Measurements from ENCODE around the gene ATG16L1.

The ATG16L1 gene

DNA sequence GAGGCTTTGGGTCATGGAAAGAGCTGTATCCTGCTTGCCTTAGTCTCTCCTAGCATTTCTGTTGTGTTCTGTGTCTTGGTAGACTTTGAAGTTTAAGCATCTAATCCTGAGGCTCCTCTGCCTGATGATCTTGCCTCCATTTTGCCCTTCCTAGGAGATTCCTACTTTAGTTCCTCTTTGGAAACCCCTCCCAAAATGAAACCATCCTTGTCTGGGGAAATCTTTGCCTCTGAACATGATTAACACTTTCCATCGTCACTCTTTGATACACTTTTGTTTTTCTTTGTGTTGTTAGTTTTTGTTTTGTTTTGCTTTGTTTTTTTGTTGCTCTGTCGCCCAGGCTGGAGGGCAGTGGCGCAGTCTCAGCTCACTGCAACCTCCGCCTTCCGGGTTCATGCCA is 9.2 kb downstream of the ATG16L1 start:
- no peak for DNase-seq (ENCODE audit: low read depth in 3 of 3)

DNA sequence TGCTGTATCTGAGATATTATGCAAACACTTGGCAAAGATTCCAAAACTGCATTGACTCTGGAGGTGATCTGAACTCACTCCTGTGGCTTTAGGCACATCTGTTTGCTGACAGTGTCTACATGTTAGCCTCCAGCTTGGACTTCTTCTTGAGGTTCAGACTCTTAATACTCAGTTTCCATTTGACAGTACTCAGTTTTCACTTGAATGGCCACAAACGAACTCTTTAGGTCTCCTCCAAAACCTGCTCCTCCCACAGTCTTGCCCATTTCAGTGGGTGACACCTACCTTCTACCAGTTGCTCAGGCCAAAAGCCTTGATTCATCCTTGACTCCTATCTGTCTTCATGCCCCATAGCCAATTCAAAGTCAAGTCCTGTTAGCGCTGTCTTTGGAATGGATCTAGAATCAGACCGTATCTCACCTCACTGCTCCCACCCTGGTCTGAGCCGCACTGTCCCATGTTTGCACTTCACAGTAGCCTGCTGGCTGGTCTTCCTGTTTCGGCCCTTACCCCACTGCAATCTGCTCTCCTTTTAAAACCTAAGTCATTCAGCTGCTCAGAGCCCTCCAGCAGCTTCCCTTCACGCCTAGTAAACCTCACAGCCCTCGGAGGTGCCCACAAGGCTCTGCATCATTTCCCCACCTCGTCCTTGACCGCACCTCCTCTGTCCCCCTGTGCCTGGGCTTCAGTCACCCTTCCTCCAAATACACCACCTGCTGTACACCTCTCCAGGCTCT is 10.5 kb downstream of the ATG16L1 start:
- DNase-seq (ENCODE audit: low read depth in 3 of 3) = no peak

DNA sequence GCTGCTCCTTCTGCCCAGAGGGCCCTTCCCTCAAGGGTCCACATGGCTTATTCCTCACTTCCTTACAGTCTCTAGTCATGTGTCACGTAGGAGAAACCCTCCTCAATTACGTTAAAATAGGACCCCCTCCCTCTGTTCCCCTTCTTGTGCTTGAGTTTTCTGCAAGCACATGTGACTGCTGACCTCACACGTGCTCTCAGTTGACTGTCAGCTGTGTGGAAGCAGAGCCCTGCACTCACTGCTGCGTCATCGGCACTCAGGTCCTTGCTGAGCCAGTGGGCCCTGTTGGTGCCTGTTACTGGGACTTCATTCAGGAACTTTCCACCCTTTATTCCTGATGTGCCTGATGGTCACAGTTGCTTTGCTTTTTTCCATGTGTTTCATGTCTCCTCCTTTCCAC is 11.1 kb downstream of the ATG16L1 start:
- no peak for DNase-seq (ENCODE audit: low read depth in 3 of 3)

DNA sequence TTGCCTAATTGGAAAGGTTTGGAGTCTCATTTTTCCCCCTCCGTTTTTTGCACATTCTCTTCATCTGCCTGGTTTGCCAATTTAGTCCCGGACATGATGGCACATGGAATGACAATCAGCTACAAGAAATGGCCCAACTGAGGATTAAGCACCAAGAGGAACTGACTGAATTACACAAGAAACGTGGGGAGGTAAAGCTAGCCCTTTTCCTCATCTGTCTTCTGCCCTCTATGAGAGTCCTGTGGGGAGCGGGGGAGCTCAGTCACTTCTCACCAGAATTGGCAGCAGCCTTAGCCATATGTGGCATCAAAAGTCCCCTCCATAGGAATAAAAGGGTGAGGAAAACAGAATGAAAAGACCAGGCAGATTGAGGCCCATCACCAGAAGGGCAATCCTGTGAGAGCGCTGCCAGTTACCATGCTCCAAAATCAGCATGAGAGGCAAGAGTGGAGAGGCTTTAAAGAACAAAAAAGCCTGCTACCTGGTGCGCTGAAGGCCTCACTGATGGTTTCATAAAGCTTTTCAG is 11.6 kb downstream of the ATG16L1 start:
- no peak for DNase-seq (ENCODE audit: low read depth in 3 of 3)

DNA sequence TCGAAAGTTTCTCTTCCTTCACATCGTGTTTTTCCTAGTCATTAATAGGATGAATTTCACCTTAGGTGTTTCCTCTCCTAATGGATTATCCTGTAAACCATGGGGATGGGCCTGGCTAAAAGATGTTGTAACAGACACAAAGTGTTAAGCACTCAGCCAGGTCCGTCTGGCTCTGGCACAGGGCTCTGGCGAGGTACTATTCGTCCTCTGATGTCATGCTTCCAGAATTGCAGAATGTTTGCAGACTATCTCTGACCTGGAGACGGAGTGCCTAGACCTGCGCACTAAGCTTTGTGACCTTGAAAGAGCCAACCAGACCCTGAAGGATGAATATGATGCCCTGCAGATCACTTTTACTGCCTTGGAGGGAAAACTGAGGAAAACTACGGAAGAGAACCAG is 13.2 kb downstream of the ATG16L1 start:
- DNase-seq (ENCODE audit: low read depth in 3 of 3) = no peak

DNA sequence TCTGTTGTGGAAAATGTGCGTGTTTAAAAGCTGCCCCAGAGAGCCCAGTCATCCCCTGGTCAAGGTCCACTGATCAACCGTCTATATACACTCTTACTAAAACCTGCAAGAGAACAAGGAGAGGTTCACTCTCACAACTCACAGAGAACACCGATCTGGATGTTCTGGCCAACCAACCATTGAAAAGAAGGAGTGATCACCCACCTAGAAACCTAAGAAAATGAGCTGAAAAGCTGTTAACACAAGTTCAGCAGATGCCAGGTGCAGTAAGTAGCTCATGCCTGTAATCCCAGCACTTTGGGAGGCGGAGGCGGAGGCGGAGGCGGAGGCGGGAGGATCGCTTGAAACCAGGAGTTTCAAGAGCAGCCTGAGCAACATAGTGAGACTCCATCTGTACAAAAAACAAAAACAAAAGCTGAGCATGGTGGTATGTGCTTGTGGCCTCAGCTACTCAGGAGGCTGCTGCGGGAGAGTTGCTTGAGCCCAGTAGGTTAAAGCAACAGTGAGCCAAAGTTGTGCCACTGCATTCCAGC is 14.5 kb downstream of the ATG16L1 start:
- DNase-seq (ENCODE audit: low read depth in 3 of 3) = no peak

DNA sequence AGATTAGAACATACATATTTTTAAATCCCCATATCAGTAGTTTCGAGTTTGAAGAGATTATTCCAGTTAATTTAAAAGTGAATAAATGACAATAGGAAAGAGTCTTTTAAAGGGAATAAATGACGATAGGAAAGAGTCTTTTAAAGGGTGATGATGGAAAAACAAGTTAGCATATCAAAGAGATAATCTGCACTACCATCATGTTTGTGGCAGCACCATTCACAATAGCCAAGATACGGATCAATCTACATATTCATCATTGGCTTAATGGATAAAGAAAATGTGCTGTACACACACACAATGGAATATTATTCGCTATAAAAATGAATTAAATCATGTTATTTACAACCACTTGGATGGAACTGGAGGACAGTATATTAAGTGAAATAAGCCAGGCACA is 15.0 kb downstream of the ATG16L1 start:
- no peak for DNase-seq (ENCODE audit: low read depth in 3 of 3)

DNA sequence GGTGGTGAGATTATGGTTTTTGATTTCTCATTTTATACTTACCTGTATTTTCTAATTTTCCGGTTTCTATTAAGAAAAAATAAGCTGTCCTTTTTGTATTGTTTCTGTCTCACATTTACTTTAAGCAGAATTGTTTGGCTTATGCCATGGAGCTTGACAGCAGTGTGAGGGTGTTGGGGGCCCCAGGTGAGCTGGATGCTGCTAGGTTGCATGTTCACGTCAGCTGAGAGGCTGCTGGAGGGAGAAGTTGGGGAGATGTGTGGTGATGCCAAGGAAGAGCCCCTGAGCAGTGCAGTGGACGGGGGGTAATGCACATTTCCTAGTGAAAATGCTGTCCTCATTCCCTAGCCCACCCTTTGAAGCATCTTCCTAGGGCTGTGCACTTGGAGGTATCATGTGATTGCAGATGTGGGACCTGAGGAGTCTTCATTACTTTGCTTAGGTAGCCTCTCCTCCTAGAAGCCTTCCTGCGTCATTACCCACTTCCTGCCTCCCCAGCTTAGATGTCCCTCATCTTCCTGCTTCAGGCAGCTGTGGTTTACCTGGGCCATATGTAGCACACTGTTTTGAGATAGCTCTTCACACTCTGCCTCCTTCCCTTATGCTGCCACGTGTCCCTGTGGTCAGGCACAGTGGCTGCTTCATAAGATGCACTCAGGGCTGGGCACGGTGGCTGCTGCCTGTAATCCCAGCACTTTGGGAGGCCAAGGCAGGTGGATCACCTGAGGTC is 16.2 kb downstream of the ATG16L1 start:
- peak; percentile 34 to 61 (median 55) for DNase-seq (ENCODE audit: low read depth in 3 of 3)

DNA sequence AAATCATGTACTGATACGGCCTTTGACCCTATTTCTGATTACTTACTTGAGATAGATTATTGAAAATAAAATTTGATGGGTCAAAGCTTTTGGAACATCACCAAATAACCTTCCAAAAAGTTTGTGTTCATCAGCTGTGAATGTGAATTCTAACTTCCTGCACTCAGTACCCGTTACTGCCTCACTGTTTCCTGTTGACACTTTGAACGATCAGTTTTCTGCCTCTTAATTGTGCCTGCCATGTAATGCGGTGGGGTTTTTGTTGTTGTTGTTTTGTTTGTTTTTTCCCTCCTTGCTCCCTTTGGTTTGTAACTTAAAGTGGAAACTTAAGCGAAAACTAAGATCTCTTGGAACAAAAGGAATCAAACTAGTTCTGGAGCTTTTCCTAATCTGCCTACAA is 18.9 kb downstream of the ATG16L1 start:
- no peak for DNase-seq (ENCODE audit: low read depth in 3 of 3)

DNA sequence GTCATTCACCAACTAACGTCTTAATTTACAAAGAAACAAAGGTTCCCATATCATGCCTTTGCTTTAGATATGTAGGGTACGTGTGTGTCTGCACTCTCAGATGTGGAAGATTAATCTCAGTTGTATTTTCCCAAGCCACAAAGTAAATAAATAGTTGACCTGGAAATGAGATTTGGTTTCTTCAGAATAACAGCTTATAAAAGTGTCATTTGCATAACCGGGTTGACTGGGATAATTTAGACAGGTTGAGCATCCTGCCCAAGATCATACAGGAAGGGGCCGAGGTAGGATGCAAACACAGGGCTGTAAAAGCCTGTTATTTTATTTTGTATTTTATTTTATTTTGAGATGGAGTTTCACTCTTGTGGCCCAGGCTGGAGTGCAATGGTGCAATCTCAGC is 19.5 kb downstream of the ATG16L1 start:
- no peak for DNase-seq (ENCODE audit: low read depth in 3 of 3)

DNA sequence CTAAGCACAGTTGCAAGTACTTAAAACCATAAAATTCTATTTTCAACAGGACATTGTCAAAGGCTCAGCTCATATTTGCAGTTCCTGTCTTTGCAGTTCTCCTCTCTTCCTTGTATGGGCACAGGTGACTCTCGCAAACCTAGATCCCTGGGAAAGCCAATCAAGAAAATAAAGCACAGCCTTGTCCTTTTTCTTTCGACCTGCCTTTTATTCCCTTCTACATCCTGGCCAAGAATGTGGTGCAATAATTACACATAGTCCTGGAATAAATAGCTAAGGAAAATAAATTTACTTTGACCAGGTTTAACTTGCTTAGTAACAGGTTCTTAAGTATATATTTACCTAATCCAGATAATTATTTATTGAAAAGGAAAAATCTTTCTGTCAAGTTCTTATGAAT is 20.2 kb downstream of the ATG16L1 start:
- DNase-seq (ENCODE audit: low read depth in 3 of 3) = no peak

DNA sequence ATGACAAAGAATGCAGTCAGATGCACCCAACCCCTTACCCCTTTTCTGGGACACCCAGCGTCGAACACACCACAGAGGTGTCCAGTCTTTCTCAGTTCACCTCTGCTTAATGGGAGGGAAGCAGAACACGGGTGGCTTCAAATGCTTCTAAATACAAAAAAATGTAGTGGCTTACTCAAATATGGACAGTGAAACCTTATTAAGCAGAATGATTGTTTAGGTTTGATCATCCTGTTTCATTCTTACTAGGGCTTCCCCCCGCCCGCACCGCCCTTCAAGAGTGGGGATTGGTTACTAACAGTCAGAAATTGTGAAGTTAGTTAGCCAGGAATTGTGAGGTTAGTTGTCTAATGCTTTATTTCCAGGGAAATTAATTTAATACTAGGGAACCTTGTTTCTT is 21.6 kb downstream of the ATG16L1 start:
- peak in 1 of 3 experiments; percentile 30 for DNase-seq (ENCODE audit: low read depth in 3 of 3)

DNA sequence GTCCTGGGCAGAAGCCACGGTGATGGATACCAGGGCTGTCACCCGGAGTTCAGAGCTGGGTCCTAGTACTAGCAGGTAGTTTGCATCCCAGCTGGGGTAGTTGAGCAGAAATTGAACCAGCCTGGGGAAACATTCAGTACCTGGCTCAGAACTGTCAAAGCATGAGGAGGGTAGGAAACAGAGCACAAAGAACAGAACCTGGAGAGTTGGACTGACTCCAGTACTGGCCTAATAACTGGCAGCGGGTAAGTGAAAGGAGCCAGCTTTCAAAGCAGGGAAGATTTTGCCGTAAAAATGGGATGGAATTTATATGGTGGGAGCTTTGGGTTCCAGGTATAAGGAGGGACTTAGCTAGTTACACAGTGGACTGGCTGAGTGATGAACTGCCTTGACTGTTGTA is 23.8 kb downstream of the ATG16L1 start:
- DNase-seq (ENCODE audit: low read depth in 3 of 3) = no peak

DNA sequence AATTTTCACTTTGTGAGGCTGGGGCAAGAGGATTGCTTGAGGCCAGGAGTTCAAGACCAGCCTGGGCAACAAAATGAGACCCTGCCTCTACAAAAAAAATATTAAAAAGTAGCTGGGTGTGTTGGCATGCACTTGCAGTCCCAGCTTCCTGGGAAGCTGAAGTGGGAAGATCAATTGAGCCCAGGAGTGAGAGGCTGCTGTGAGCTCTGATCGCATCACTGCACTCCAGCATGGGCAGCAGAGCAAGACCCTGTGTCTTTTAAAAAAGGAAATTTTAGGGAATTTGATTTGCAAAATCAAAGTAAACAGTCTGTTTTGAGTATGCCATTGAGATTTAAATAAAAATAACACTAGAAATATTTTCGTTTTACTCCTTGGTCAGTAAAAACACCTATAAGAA is 27.4 kb downstream of the ATG16L1 start:
- no peak for DNase-seq (ENCODE audit: low read depth in 3 of 3)

DNA sequence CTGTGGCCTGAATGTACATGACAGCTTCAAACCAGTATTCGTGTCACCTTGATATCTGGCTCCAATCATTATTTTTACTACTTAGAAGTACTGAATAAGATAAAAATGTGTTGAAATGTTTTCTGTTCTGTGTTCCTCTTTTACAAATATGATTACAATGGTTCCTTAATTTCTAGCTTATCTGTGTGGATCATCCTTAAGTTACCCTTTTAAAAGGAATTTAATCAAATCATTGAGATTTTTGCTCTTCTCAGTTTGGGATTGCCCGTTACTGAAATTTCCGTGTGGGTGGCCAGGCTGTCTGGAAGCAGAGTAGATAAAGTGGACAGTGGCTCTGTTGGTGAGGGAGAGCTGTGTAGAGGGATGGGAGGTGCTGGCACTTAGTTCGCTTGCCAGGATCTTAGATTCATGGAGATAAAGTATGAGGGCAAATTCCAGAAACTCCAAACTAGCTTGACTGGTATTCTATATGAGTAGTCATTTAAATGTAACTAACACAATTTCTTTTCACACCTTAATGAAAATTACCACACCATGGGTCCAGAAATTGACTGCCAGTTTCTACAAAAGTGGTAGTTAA is 28.7 kb downstream of the ATG16L1 start:
- no peak for DNase-seq (ENCODE audit: low read depth in 3 of 3)

DNA sequence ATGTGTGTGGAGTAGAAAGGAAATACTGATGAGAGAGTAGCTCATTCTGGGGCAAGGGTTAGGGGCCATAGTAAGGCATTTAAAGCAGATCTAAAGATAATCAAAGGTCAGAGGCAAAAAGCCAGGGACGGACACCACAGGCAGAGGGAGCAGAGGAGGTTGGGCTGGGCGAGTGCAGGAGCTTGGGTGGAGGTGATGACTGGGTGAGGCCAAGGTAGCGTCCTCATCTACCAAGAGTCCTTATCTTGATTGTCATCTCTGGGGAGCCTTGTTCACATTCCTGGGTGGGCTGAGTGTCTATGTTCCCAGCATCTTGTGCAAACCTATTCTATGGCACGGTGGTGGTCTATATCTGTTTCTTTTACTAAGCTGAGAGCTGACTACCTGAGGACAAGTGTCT is 30.1 kb downstream of the ATG16L1 start:
- no peak for DNase-seq (ENCODE audit: low read depth in 3 of 3)

DNA sequence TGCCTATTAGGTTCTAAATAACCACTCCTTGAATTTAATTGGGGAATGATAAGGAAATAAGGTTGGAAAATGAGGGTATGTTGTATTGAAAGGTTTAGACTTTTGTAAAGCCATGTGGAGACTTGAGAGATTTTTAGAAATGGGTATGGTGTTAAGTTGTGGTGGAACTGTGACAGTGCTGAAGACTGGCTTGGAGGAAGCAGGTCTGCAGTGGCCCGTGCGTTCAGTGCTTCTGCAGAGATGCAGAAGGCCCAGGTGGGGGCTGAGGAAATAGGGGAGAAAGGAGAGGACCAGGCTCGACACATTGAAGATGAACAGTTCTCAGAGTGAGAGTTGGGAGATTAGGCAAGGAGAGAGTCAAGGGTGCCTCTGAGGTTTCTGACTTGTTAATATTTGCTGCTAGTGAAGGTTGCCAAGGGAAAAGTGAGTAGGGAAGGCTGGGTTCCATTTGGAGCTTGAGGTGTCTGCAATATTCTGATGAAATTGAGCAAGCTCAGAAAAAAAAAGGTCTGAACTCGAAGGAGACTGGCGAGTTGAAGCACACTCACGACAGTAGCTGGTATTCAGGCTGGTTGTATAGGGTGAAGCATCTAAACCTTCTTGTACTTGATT is 30.6 kb downstream of the ATG16L1 start:
- DNase-seq (ENCODE audit: low read depth in 3 of 3) = no peak

DNA sequence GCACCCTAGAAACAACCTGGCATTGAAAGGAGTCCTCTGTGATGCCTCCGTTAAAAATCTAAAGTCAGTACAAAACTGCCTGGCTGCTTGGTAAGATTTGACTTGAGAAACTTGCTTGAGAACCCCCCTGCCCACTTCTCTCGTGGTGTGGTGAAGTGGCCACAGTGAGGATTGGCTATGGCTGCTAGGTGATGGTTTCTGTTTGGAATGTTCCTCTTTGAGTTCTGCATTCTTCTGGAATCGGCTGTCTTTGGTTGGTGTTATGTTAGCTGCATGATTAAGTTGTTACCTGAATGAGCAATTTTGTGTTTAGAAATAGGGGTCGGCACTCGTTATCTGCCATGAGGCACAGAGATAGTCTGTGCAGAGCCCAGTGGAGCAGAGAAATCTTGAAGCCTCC is 34.4 kb downstream of the ATG16L1 start:
- DNase-seq (ENCODE audit: low read depth in 3 of 3) = no peak

DNA sequence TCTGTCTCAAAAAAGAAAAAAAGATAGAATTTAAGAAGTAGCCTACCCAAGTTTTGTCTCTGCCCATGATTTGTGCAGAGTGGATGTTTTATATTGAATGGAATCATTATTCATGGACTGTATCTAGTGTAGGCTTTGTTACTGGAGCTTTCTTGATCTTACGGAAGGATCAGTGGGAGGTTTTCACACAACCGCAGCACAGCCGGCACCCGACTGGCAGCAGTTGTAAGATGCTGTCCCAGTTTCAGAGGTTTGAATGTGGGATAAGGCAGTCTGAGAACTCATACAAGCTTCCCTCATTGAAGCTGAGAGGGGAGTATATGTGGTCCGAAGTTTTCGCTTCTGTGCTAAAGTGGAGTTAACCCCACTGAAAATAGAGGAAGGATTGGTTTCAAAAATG is 36.4 kb downstream of the ATG16L1 start:
- no peak for DNase-seq (ENCODE audit: low read depth in 3 of 3)

DNA sequence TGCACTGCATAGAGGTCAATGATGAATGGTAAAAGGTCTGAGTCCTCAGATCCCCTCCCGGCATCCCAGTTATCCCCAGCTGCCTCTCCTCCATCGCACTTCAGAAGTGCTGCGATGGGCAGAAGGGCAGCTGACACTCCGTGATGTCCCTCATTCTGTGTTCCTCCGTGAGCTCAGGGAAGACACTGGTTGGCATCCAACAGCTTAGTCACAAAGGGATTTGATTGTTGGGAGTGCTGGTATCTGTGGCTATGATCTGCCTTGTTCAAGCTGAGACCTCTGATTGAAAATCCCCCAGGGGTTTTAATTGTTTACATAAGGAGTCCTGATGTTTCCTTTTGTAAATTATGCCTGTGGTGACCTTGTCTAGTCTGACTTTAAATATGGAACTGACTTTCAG is 37.2 kb downstream of the ATG16L1 start:
- DNase-seq (ENCODE audit: low read depth in 3 of 3) = no peak

DNA sequence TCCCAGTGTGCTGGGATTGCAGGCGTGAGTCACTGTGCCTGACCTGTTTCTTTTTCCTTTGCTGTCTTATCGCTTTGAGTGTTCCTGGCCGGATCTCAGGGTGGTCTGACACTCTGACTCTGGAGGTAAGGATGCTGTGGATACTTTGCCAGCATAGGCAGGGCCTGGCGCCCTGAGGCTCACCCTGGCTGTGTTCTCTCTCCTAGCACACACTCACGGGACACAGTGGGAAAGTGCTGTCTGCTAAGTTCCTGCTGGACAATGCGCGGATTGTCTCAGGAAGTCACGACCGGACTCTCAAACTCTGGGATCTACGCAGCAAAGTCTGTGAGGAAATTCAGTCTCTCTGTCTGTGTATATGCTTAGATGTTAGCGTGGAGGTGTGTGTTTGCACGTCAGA is 38.2 kb downstream of the ATG16L1 start:
- no peak for DNase-seq (ENCODE audit: low read depth in 3 of 3)
